ENCODE data around the gene SEMA3C. TPM values are rescaled to one million over a fixed set of nuclear protein-coding genes. Genes with fewer than 3 reads are reported as not detected.

SEMA3C gene
- total RNA-seq, 2 donors from 2014 or later: 89.2 to 184 TPM

DNA sequence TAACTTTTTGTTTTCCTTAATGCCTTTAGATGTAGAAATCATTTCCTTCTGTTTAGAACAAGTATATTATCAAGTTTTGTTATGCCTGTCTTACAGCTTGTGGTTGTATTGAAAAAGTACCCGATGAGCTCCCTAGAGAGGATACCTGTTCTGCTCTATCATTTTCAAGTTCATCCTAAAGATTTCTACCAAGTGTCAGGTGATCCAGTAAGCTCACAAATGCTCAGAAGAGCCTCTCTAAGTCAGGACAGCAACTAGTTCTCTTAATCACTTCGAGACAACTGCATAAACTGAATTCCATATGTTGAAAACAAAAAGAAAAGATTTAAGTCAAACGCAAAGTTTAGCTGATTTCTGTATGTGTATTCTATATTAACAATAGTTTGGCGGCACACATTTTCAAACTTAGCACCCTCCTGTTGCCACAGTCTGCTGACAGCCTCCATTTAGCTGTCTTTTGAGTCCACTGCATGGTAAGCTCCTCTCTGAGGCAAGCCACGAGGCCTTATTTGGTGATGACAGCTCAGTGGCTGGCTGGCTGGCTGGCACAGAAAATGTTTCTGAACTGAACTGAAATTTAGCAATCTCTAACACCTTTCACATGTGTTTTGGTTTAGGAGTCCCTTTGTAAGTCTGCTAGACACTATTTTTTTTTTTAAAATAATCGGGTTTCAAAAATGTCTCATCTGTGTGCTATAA, 59.4 kb downstream of the SEMA3C start:
- ATAC-seq (ENCODE audit: insufficient number of reproducible peaks, low FRiP score, low read depth) (peak; percentile 71), DNase-seq (ENCODE audit: low spot score) (peak; percentile 2)
- H3K36me3 ChIP-seq: no peaks in the 10 kb centered on the region
- no peaks in the 10 kb centered on the region for H3K9me3 ChIP-seq
- peaks cover 5 to 22% of the 10 kb centered on the region in 2 donors for H3K4me1 ChIP-seq (ENCODE audit: control insufficient read depth in 1 of 2, low read depth in 2 of 2)
- H3K27me3 ChIP-seq (replicated peaks; ENCODE audit: insufficient read depth): no peaks in the 10 kb centered on the region
- no peak overlapping the region for H3K4me3 ChIP-seq
- TF ChIP-seq, protein P1, sequence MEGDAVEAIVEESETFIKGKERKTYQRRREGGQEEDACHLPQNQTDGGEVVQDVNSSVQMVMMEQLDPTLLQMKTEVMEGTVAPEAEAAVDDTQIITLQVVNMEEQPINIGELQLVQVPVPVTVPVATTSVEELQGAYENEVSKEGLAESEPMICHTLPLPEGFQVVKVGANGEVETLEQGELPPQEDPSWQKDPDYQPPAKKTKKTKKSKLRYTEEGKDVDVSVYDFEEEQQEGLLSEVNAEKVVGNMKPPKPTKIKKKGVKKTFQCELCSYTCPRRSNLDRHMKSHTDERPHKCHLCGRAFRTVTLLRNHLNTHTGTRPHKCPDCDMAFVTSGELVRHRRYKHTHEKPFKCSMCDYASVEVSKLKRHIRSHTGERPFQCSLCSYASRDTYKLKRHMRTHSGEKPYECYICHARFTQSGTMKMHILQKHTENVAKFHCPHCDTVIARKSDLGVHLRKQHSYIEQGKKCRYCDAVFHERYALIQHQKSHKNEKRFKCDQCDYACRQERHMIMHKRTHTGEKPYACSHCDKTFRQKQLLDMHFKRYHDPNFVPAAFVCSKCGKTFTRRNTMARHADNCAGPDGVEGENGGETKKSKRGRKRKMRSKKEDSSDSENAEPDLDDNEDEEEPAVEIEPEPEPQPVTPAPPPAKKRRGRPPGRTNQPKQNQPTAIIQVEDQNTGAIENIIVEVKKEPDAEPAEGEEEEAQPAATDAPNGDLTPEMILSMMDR (IDR thresholded peaks at IDR 0.05): no peak
- peak overlapping the region; percentile 64 to 71 for H3K27ac ChIP-seq

DNA sequence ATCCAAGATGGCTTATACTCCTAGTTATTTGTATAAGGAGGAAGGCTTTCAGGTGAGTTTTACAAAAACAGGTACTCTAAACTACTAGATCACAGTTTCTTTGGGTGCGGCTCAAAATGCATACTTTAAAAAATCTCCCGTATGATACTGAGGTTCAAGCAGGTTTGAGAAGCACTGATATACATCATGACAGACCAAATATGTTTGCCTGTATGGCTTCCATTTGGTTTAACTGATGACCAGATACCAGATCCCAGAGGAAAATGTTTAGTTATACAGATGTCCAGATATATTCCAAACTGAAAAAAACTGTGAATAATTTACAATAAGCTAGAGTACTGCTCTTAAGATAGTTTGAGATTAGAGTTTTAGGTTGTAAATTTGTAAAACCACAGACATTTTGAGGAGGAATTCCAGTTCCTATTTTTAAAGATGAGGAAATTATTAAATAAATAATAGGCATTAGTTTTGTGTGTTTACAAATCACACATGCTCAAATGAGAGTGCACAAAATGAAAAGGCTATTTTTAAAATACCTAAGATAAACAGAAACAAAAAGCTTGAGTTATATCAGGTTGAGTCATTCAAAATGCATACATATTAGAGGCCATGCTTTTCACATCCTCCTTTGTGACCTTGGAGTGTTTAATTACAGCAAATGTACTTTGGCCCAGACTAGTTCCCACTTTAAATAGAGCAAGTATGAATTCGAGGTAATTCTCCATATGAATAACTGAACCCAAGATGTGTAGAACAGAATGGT, 60.5 kb downstream of the SEMA3C start:
- Histone ChIP-seq H3K9me3 (no peaks in the 10 kb centered on the region), H3K27ac (peak overlapping the region; percentile 64 to 71), H3K36me3 (no peaks in the 10 kb centered on the region), H3K4me1 (ENCODE audit: control insufficient read depth in 1 of 2, low read depth in 2 of 2) (peaks cover 5 to 25% of the 10 kb centered on the region in 2 donors), H3K4me3 (no peak overlapping the region), H3K27me3 (replicated peaks; ENCODE audit: insufficient read depth) (no peaks in the 10 kb centered on the region)
- no peak for ATAC-seq (ENCODE audit: insufficient number of reproducible peaks, low FRiP score, low read depth)
- TF ChIP-seq, protein P1 (IDR thresholded peaks at IDR 0.05): no peak
- DNase-seq (ENCODE audit: low spot score): no peak

DNA sequence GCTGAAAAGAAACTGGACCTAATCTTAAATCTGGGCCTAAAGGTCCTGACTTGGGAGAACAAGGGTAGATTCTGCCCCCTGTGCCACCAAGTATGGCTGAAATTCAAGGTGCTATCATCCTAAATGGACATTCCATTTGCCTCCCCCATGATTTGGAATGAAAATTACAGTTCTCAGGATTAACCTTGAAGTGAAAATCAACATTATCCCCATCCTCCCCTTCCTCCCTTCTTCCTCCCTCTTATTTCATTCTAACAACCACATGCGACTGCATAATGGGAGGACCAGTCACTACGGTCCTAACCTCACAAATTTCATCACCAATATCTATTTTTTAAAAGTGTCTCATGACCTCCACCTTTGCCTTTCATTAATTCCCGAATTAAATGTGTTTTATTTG, 62.1 kb downstream of the SEMA3C start:
- H3K36me3 ChIP-seq: no peaks in the 10 kb centered on the region
- H3K27me3 ChIP-seq (replicated peaks; ENCODE audit: insufficient read depth): no peaks in the 10 kb centered on the region
- DNase-seq (ENCODE audit: low spot score) (no peak), ATAC-seq (ENCODE audit: insufficient number of reproducible peaks, low FRiP score, low read depth) (no peak)
- no peak overlapping the region for H3K27ac ChIP-seq
- H3K9me3 ChIP-seq: no peaks in the 10 kb centered on the region
- H3K4me1 ChIP-seq (ENCODE audit: control insufficient read depth in 1 of 2, low read depth in 2 of 2): peaks cover 5 to 25% of the 10 kb centered on the region in 2 donors
- TF ChIP-seq, protein P1 (IDR thresholded peaks at IDR 0.05): no peak
- H3K4me3 ChIP-seq: no peak overlapping the region

DNA sequence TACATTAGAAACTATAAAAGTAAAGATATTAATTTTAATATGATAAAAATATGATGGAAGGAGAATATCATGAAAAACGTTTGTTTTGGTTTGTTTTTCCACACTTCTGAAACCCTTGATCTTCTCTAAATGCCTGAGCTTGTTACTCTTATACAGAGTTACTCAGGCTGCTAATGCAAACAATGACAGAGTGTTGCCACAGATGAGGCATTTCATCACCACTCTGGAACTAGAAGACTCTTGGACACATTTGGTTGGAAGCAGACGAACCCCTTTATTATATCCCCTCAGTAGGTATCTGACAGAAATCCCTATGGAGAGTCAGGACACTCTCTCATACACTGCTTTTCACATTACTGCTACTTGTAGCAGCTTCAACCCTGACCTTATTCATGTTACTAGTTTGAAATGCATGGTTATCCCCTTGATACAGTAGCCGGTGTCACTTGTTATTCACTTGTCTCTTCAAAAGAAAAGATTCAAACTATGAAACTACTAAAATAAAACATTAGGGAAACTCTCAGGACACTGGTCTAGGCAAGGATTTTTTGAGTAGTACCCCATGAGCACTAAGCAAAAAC, 66.9 kb downstream of the SEMA3C start:
- DNase-seq (ENCODE audit: low spot score) (no peak), ATAC-seq (ENCODE audit: insufficient number of reproducible peaks, low FRiP score, low read depth) (no peak)
- Histone ChIP-seq H3K4me3 (no peak overlapping the region), H3K9me3 (no peaks in the 10 kb centered on the region), H3K27me3 (replicated peaks; ENCODE audit: insufficient read depth) (no peaks in the 10 kb centered on the region), H3K36me3 (no peaks in the 10 kb centered on the region), H3K4me1 (ENCODE audit: control insufficient read depth in 1 of 2, low read depth in 2 of 2) (peaks cover 0 to 4% of the 10 kb centered on the region in 2 donors), H3K27ac (no peak overlapping the region)
- TF ChIP-seq, protein P1 (IDR thresholded peaks at IDR 0.05): no peak

DNA sequence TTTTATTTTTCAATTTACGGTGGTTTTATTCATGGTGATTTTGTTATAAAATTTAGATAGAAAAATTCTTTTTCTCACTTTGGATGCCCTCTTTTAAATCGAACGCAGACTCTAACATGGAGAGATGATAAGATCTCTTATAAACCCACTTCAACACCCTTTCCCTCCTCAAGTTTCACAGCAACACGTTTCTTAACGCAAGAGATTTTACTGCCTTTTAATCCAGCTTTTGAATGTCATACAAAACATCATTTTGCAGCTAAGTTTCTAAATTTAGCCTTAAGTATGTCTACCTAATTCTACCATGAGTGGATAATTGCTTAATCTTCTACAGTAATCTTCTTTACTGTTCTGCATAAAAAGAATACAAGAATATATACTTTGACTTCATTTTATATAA, 70.0 kb downstream of the SEMA3C start:
- ATAC-seq (ENCODE audit: insufficient number of reproducible peaks, low FRiP score, low read depth) (no peak), DNase-seq (ENCODE audit: low spot score) (no peak)
- H3K9me3 ChIP-seq: no peaks in the 10 kb centered on the region
- no peaks in the 10 kb centered on the region for H3K4me1 ChIP-seq (ENCODE audit: control insufficient read depth in 1 of 2, low read depth in 2 of 2)
- no peak overlapping the region for H3K27ac ChIP-seq
- no peaks in the 10 kb centered on the region for H3K36me3 ChIP-seq
- TF ChIP-seq, protein P1 (IDR thresholded peaks at IDR 0.05): no peak
- H3K4me3 ChIP-seq: no peak overlapping the region
- H3K27me3 ChIP-seq (replicated peaks; ENCODE audit: insufficient read depth): no peaks in the 10 kb centered on the region

All from thoracic aorta (tissue), 2 donors.